HG02885 (cell line): ENCODE data around the gene EXD1.
"Not testable (repeated sequence)": the region's sequence is repeated elsewhere in the genome, so short reads cannot be mapped to it uniquely, and the experiment has no call there.

Experiments used
- ATAC-seq: cut with Tn5 transposase; IDR thresholded peaks from one replicate; pipeline ENCODE4 v1.9.1; 2021; ENCODE audit warnings: mild to moderate bottlenecking; ENCODE audit not compliant: unreplicated experiment, poor library complexity

The EXD1 gene

DNA sequence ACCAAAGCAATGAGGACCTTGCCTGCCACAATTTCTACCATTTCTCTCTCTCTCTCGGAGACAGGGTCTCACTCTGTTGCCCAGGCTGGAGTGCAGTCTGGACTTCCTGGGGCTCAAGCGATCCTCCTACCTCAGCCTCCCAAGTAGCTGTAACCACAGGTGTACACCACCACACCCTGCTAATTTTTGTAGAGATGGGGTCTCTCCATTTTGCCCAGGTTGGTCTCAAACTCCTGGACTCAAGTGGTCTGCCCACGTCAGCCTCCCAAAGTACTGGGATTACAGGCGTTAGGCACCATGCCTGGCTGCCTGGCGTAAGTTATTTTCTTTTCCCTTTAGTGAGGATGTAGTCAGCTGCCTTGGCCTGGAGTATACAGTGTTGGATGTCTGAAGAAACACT lies 76.8 kb downstream of the EXD1 start:
- ATAC-seq, result no peak

- ATAC-seq, result no peak
Observed at GRCh38 chr15:41151451-41152005, 79.0 kb downstream of the EXD1 start.

GRCh38 chr15:41150279-41150678 lies 80.3 kb downstream of the EXD1 start:
- ATAC-seq, result no peak

GRCh38 chr15:41148065-41148464 lies 82.5 kb downstream of the EXD1 start:
- no peak for ATAC-seq

- no peak for ATAC-seq
Observed at GRCh38 chr15:41139619-41140018, 90.9 kb downstream of the EXD1 start.

- not testable (repeated sequence) for ATAC-seq
Observed at GRCh38 chr15:41139112-41139511, 91.4 kb downstream of the EXD1 start.

GRCh38 chr15:41135580-41135979 lies 95.0 kb downstream of the EXD1 start:
- not testable (repeated sequence) for ATAC-seq

DNA sequence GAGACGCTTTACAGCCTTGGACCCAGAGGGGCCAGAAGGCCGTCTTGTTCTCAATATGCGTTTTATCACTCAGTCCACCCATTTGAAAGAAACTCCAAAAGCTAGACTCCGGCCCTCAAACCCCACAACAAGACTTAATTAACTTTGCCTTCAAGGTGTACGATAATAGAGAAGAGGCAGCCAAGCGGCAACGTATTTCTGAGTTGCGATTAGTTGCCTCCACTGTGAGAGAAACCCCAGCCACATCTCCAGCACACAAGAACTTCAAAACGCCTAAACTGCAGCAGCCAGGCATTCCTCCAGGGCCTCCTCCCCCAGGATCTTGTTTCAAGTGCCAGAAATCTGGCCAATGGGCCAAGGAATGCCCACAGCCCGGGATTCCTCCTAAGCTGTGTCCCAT lies 97.1 kb downstream of the EXD1 start:
- ATAC-seq, result no peak
